Mesendoderm (in vitro differentiated cells): ENCODE data around the gene RPL13.
"Not testable (repeated sequence)": the region's sequence is repeated elsewhere in the genome, so short reads cannot be mapped to it uniquely, and the experiment has no call there.

ENCODE experiments used
- DNase-seq: peaks from one replicate; pipeline ENCODE4 v3.0.0; 2013
- H2AK5ac ChIP-seq: 2 replicates; pipeline ENCODE4 v1.6.1; 2013; ENCODE audit warnings: low read length, inconsistent platforms
- H2BK120ac ChIP-seq: 2 replicates; pipeline ENCODE4 v1.6.1; 2013; ENCODE audit warnings: low read depth, mild to moderate bottlenecking, low read length, moderate library complexity, mixed read lengths
- H2BK15ac ChIP-seq: replicated peaks from 2 replicates; pipeline ENCODE4 v1.6.1; 2013; ENCODE audit warnings: low read depth, mild to moderate bottlenecking, moderate library complexity
- H2BK5ac ChIP-seq: 2 replicates; pipeline ENCODE4 v1.6.1; 2013; ENCODE audit warnings: low read length, inconsistent platforms
- H3K18ac ChIP-seq: 2 replicates; pipeline ENCODE4 v1.6.1; 2013; ENCODE audit warnings: mild to moderate bottlenecking, low read length, mixed read lengths
- H3K23ac ChIP-seq: one replicate; pipeline ENCODE4 v1.6.1; 2013; ENCODE audit warnings: low read length
- H3K27ac ChIP-seq: 2 replicates; pipeline ENCODE4 v1.5.1; 2013; ENCODE audit warnings: low read depth, mild to moderate bottlenecking, inconsistent platforms, low read length, moderate library complexity
- H3K27me3 ChIP-seq: 2 replicates; pipeline ENCODE4 v1.6.1; 2013; ENCODE audit warnings: low read length, control low read depth, mild to moderate bottlenecking, inconsistent platforms; ENCODE audit not compliant: insufficient read depth, poor library complexity
- H3K36me3 ChIP-seq: 2 replicates; pipeline ENCODE4 v1.6.1; 2013; ENCODE audit warnings: low read length, inconsistent platforms; ENCODE audit not compliant: control insufficient read depth, insufficient read depth
- H3K4ac ChIP-seq: one replicate; pipeline ENCODE4 v1.6.1; 2013; ENCODE audit warnings: low read depth, mild to moderate bottlenecking, low read length, moderate library complexity
- H3K4me1 ChIP-seq: 2 replicates; pipeline ENCODE4 v1.6.1; 2013; ENCODE audit warnings: low read depth, low read length, inconsistent platforms; ENCODE audit not compliant: control insufficient read depth
- H3K4me2 ChIP-seq: 2 replicates; pipeline ENCODE4 v1.6.1; 2013; ENCODE audit warnings: low read length
- H3K4me3 ChIP-seq: 2 replicates; pipeline ENCODE4 v1.5.1; 2013; ENCODE audit warnings: mild to moderate bottlenecking, low read length
- H3K56ac ChIP-seq: one replicate; pipeline ENCODE4 v1.6.1; 2013; ENCODE audit warnings: low read length
- H3K79me1 ChIP-seq: 2 replicates; pipeline ENCODE4 v1.6.1; 2013; ENCODE audit warnings: low read length, inconsistent platforms
- H3K79me2 ChIP-seq: 2 replicates; pipeline ENCODE4 v1.6.1; 2013; ENCODE audit warnings: mild to moderate bottlenecking, low read length; ENCODE audit not compliant: control insufficient read depth, insufficient read depth
- H3K9ac ChIP-seq: 2 replicates; pipeline ENCODE4 v1.6.1; 2013; ENCODE audit warnings: low read length, inconsistent platforms
- H4K5ac ChIP-seq: one replicate; pipeline ENCODE4 v1.6.1; 2013; ENCODE audit warnings: low read length
- H4K8ac ChIP-seq: one replicate; pipeline ENCODE4 v1.6.1; 2013; ENCODE audit warnings: low read depth, mild to moderate bottlenecking, control low read depth, low read length, moderate library complexity
- WGBS: extraction: QIAGEN DNeasy Blood & Tissue Kit; methylation state at CpG from one replicate; pipeline ENCODE4 v1.1.7; 2013; ENCODE audit warnings: low lambda C conversion rate, missing lambda C conversion rate; ENCODE audit not compliant: insufficient coverage; ENCODE audit errors: extremely low coverage; 5-methylcytosine and 5-hydroxymethylcytosine counted together

RPL13 gene

DNA sequence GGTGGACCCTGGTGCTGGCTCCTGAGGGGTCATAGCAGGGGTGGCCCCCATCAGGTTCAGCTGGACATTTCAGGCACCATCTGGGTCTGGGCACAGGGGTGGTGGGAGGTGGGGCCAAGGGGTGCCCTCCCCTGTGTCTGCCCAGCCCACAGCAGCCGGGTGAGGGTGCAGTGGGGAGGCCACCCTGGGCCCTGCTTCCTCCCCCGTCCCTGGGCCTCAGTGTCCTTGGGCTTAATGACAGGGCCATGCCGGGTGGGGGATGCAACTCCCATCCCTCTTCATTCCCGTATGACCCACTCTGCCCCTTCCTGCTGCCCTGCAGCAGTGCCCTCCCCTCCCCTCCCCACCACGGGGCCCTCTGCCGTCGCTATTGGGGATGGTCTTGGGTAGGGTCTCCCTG, 25.7 kb downstream of the RPL13 start:
- no peak overlapping the region for H3K4me3 ChIP-seq
- H3K23ac ChIP-seq: no peak overlapping the region
- no peak overlapping the region for H3K4ac ChIP-seq
- no peak overlapping the region for H4K5ac ChIP-seq
- no peaks in the 10 kb centered on the region for H3K79me2 ChIP-seq
- no peaks in the 10 kb centered on the region for H3K4me1 ChIP-seq
- H2BK5ac ChIP-seq: no peak overlapping the region
- no peak for DNase-seq
- no CpG with 5 or more reads among the region's 7 CpGs for WGBS
- no peaks in the 10 kb centered on the region for H3K27me3 ChIP-seq
- no peaks in the 10 kb centered on the region for H3K36me3 ChIP-seq
- H2AK5ac ChIP-seq: no peak overlapping the region
- no peak overlapping the region for H3K27ac ChIP-seq
- H3K9ac ChIP-seq: no peak overlapping the region
- no peak overlapping the region for H3K18ac ChIP-seq
- H3K4me2 ChIP-seq: no peak overlapping the region
- no peak overlapping the region for H4K8ac ChIP-seq
- no peaks in the 10 kb centered on the region for H3K79me1 ChIP-seq
- no peak overlapping the region for H2BK120ac ChIP-seq
- no peak overlapping the region for H2BK15ac ChIP-seq
- no peak overlapping the region for H3K56ac ChIP-seq

DNA sequence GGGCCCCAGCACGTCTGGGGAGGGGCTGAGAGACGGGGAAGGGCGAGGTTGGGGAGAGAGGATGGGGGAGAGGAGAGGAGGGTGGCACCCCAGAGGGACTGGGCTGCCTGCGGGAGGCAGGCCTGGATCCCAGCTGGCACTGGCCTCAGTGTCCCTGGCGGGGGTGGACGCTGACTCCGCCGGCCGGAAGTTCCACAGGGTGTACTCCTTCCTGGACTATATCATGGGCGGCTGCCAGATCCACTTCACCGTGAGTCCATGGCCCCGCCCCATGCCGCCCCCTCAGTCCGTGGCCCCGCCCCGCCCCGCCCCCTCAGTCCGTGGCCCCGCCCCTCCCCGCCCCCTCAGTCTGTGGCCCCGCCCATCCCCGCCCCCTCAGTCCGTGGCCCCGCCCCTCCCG, 26.4 kb downstream of the RPL13 start:
- Histone ChIP-seq H4K8ac (no peak overlapping the region), H3K79me1 (no peaks in the 10 kb centered on the region), H3K23ac (no peak overlapping the region), H3K9ac (no peak overlapping the region), H3K79me2 (no peaks in the 10 kb centered on the region), H3K27ac (no peak overlapping the region), H3K4me3 (no peak overlapping the region), H3K18ac (no peak overlapping the region), H2BK120ac (no peak overlapping the region), H2BK15ac (no peak overlapping the region), H3K4ac (no peak overlapping the region), H2AK5ac (no peak overlapping the region), H2BK5ac (no peak overlapping the region), H4K5ac (no peak overlapping the region), H3K4me2 (no peak overlapping the region), H3K56ac (no peak overlapping the region), H3K36me3 (no peaks in the 10 kb centered on the region), H3K27me3 (no peaks in the 10 kb centered on the region), H3K4me1 (no peaks in the 10 kb centered on the region)
- whole genome bisulfite sequencing: no CpG with 5 or more reads among the region's 25 CpGs
- no peak for DNase-seq

DNA sequence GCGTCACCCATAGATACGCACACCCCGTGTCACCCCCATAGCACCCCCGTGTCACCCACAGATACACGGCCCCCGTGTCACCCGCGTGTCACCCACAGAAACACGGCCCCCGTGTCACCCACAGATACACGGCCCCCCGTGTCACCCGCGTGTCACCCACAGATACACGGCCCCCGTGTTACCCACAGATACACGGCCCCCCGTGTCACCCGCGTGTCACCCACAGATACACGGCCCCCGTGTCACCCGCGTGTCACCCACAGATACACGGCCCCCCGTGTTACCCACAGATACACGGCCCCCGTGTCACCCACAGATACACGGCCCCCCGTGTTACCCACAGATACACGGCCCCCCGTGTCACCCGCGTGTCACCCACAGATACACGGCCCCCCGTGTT, 27.2 kb downstream of the RPL13 start:
- not testable (repeated sequence) for H3K79me2 ChIP-seq, DNase-seq, H3K18ac ChIP-seq, H3K36me3 ChIP-seq, H3K27ac ChIP-seq, H4K8ac ChIP-seq, H4K5ac ChIP-seq, H3K27me3 ChIP-seq, H2BK120ac ChIP-seq, H3K9ac ChIP-seq, H3K56ac ChIP-seq, H3K4me2 ChIP-seq, H2BK5ac ChIP-seq, H2AK5ac ChIP-seq, H3K79me1 ChIP-seq, H3K23ac ChIP-seq, H3K4ac ChIP-seq, H2BK15ac ChIP-seq, H3K4me1 ChIP-seq, H3K4me3 ChIP-seq
- no CpG with 5 or more reads among the region's 36 CpGs for WGBS

DNA sequence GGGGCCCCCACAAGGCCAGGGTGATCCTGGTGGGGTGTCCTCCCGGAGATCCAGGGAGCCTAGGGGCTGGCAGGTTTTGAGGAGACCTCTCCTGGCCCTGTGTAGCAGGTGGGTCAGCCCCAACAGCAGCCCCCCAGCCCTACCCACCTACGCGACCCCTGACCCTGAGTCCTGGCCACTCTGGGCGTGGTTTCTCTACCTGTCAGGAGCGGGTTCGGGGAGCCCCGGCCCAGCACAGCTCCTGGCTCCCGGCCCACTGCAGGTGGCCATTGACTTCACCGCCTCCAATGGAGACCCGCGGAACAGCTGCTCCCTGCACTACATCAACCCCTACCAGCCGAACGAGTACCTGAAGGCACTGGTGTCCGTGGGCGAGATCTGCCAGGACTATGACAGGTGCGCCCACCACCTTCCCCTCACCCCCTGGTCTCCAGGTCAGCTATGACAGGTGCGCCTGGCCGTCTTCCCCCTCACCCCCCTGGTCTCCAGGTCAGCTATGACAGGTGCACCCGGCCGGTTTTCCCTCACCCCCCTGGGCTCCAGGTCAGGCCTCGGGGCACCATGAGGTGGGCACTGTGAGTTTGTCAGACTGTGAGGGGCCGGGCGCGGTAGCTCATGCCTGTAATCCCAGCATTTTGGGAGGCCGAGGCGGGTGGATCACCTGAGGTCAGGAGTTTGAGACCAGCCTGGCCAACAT, 28.1 kb downstream of the RPL13 start:
- Histone ChIP-seq H3K27ac (no peak overlapping the region), H3K36me3 (no peaks in the 10 kb centered on the region), H3K27me3 (no peaks in the 10 kb centered on the region), H2AK5ac (no peak overlapping the region), H3K4me2 (no peak overlapping the region), H2BK120ac (no peak overlapping the region), H3K18ac (no peak overlapping the region), H2BK5ac (no peak overlapping the region), H3K23ac (no peak overlapping the region), H4K8ac (no peak overlapping the region), H3K4me1 (no peaks in the 10 kb centered on the region), H3K79me1 (no peaks in the 10 kb centered on the region), H4K5ac (no peak overlapping the region), H3K4ac (no peak overlapping the region), H3K56ac (no peak overlapping the region), H2BK15ac (no peak overlapping the region), H3K79me2 (no peaks in the 10 kb centered on the region), H3K4me3 (no peak overlapping the region), H3K9ac (no peak overlapping the region)
- no peak for DNase-seq
- WGBS: no CpG with 5 or more reads among the region's 26 CpGs

DNA sequence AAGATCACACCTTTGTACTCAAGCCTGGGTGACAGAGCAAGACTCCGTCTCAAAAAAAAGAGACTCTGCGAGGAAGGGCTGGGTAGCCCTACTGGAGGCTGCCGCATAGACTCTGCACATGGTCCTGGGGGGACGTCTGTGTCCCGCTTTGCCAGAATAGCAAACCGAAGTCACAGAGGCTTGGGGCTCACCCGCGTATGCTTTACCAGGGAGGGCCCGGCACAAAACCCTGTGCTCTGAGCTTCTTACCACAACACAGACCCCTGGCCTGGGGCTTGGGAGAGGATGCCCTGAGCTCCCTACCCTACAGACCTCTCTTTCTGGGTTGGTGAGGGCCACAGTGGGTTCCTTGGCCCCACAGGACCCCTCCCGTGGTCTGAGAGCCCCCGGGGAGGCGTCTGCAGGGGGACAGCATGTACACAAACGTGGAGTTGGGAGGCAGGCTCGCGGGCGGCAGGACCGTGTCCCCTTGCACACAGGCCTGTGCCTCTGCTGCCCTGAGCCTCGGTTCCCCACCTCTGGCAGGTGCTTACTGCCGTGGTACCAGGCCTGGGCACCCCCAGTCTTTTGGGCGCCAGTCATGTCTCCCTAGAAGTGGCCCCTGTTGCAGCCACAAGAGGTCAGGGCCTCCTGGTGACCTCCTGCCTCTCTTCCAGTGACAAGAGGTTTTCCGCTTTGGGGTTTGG, 28.9 kb downstream of the RPL13 start:
- Histone ChIP-seq H3K4me1 (no peaks in the 10 kb centered on the region), H3K27me3 (no peaks in the 10 kb centered on the region), H3K79me1 (no peaks in the 10 kb centered on the region), H4K8ac (no peak overlapping the region), H2BK120ac (no peak overlapping the region), H3K4ac (no peak overlapping the region), H3K4me3 (no peak overlapping the region), H3K4me2 (no peak overlapping the region), H3K36me3 (no peaks in the 10 kb centered on the region), H3K56ac (no peak overlapping the region), H3K79me2 (no peaks in the 10 kb centered on the region), H4K5ac (no peak overlapping the region), H3K27ac (no peak overlapping the region), H2BK5ac (no peak overlapping the region), H2BK15ac (no peak overlapping the region), H3K9ac (no peak overlapping the region), H3K18ac (no peak overlapping the region), H2AK5ac (no peak overlapping the region), H3K23ac (no peak overlapping the region)
- no peak for DNase-seq
- no CpG with 5 or more reads among the region's 21 CpGs for WGBS

DNA sequence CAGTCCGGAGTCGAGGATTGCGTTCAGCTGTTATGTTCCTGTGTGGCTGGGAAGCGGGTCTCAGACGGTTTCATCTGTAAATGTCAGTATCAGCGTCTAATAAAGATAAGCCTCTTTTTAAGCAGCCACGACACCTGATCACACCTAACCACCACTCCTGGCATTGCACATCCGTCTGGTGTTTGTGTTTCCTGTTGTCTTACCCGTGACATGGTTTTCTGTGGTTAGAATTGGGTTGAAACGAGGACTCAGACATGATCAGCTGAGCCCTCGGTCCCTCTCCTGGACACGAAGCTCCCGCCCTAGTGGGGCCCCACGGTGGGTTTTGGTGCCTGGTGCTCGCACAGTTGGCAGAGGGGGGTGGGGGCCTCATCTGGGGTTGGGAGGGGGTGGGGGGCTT, 33.4 kb downstream of the RPL13 start:
- no peak overlapping the region for H3K4me2 ChIP-seq
- H3K4ac ChIP-seq: no peak overlapping the region
- no peak overlapping the region for H3K4me3 ChIP-seq
- H3K79me2 ChIP-seq: no peaks in the 10 kb centered on the region
- no peaks in the 10 kb centered on the region for H3K79me1 ChIP-seq
- H2BK120ac ChIP-seq: no peak overlapping the region
- H3K23ac ChIP-seq: no peak overlapping the region
- no peaks in the 10 kb centered on the region for H3K27me3 ChIP-seq
- no peak for DNase-seq
- no peak overlapping the region for H2BK15ac ChIP-seq
- no peak overlapping the region for H3K18ac ChIP-seq
- H3K4me1 ChIP-seq: no peaks in the 10 kb centered on the region
- no peak overlapping the region for H2BK5ac ChIP-seq
- H3K36me3 ChIP-seq: no peaks in the 10 kb centered on the region
- no peak overlapping the region for H4K5ac ChIP-seq
- WGBS: no CpG with 5 or more reads among the region's 15 CpGs
- H3K56ac ChIP-seq: no peak overlapping the region
- no peak overlapping the region for H2AK5ac ChIP-seq
- no peak overlapping the region for H4K8ac ChIP-seq
- H3K27ac ChIP-seq: no peak overlapping the region
- H3K9ac ChIP-seq: no peak overlapping the region
